Stimulated activated naive CD4-positive, alpha-beta T cell treated with Interleukin-2 at 50 U/mL for 16 hours (primary cell): ENCODE data around the gene ADCY5.

Experiments
- DNase-seq: peaks from one replicate; lab custom pipeline; 2025; lab: John Stamatoyannopoulos, UW

The ADCY5 gene

GRCh38 chr3:123369085-123369484 lies 79.8 kb downstream of the ADCY5 start:
- no peak for DNase-seq

- no peak for DNase-seq
Measured at GRCh38 chr3:123367467-123368154, 81.3 kb downstream of the ADCY5 start.

DNA sequence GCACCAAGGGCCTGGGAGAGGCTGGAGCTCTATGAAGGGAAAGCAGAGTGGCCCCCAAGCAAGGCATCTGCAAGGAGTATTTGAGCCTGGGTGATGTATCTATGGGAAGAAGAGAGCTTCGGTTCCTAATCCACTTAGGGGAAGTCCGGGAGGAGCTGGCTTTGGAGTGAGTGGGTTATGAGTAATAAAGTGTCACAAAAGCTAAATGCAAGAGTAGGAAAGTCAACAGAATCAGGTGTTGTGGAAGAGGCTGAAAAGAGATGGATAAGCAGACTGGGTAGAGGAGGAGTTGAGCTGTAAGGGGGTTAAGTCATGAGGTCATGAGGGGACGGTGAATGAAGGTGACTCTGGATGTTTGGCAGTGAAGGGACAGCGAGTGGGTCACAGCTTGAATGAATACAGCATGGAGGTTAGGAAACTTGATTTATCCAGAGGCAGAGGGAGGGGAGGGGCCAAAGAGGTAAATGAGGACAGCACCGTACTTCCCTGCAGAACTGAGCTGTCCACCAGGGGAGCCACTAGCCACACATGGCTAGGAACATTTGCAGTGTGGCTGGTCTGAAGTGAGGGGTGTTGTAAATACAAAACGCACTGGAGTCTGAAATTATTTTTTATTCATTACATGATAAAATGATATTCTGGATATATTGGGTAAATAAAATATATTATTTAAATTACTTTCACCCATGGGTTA lies 83.3 kb downstream of the ADCY5 start:
- DNase-seq, result no peak

DNA sequence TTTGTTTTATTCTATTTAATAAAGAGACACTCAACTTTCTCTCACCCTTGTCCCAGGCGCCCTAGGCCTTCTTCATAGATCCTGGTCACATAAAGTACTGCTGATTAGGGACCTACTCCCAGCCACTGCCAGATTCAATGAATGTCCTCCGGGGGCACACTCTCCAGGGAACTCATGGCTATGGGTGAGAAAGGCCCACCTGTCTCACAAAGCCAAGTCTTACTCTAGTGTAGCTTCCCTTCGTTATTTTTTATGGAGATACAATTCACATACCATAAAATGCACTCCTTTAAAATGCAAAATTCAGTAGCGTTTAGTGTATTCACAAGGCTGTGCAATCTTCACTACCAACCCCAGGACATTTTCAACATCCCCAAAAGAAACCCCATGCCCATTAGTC lies 87.8 kb downstream of the ADCY5 start:
- no peak for DNase-seq

DNA sequence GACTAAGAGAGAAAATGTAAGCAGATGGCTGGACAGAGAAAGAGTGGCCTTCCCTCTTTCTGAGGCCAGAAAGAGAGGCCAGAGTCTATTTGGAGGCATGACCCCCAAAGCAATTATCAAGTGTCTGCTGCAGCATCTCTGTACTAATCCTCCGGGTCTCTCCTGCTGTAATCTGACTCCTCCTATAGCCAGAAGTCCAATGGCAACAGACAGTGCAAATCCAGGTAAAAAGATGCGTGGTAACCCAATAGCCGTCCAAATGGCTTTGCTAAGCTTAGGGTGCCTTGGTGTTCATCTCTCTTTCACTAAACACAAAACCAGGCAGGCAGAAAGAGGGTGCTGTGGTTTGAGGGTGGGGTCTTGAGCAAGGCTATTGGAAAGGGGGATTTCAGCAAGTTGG lies 91.6 kb downstream of the ADCY5 start:
- DNase-seq, result no peak

DNA sequence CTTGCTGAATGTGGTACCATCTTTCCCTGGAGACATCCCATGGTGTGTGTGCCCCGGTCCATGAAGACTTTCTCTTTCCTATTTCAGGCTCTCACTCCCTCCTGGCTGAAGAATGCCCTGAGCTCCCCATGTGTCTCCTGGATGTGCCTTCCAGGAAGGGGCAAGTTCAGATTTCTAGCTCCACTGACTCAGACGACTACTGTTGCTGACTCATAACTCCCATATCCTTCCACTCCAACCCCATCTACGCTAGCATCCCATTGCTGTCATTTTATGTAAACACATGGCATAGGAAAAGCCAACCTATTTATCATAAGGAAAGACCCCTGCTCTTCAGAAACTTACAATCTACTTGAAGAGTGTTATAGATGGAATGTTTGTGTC lies 95.0 kb downstream of the ADCY5 start:
- DNase-seq, result no peak

DNA sequence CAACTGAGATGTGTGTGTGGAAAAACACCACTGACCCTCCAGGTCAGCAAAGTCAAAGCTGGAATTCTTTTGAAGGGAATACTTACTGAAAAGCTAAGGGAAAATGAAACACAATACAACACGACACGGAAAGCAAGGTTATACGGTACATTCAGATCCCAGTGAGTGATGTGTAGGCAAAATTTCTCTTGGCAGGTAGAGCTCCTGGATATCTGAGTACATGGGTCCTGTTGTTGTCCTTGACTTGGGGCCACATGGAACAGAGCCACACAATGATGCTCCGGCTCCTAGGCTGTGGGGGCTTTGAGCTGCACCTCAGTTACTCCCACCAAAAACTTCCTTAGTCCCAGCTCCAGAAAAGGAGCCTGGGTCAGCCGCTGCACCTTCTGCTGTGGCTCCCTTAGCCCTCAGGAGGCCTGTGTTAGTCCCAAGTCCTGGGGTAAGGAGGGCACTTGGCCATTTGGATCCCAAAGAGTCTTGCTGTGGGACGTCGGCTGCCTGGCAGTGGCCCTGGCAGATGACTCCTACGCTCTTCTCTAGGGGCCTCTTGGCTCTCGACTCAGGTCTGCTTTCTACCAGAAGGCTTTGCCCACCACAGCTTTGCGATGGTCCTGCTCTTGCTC lies 95.6 kb downstream of the ADCY5 start:
- DNase-seq, result no peak

GRCh38 chr3:123352134-123352554 lies 96.7 kb downstream of the ADCY5 start:
- no peak for DNase-seq

DNA sequence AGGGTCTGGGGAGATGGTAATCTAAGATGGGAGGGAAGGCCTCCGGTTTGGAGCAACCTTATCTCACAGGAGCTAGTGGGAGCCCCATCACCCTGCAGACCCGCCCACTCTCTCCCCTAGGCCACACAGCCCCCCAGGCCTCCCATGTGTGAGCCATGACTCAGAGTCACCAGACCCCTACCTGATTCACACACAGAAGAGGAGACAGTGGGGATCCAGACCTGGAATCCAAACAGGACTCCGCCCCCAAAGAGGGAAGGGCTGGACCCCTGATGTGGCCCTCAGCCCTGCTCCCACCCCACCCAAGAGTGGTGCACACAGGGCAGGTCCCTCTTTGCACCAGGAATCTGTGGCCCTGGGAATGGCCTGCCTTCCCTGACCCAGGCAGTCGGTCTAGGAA lies 97.4 kb downstream of the ADCY5 start:
- no peak for DNase-seq

- no peak for DNase-seq
Measured at GRCh38 chr3:123350971-123351370, 97.9 kb downstream of the ADCY5 start.

DNA sequence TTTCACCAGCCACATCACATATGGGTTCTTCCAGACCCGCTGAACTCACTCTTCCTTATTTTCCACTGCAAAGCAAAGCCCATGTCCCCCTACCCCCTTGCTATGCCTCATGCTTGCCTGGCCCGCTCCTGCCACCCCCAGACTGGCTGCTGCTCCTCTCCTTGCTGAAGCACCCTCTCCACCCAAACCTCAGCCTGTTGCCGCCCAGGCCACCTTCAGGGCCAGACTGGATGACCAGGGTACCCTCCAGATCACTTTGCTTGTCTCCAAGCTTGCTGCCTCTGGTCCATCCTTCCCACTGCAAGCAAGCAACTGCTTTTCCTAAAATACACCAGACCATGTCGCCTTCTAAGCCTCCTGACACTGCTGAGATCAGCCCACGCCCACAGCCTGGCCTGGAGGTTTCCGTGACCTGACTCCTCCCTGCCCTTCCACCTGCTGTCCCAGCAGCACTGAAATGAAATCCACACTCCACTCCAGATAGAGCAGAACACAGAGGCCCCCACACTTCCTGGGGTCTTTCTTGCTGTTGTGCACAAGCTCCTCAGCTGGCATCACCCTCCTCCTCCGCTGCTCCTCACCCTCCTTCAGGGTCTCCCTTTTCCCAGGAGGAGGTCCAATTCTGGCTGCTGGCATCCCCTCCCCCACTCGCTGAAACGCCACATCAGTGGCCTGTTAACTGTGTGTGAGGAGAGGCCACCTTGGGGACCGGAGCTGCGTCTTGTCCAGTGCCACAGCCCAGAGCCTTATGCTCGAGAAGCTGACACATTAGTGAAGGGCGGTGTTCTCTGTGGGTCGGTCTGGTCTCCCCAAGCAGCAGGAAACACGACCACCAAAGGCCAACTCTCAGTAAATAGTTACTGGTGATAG lies 99.1 kb downstream of the ADCY5 start:
- no peak for DNase-seq

GRCh38 chr3:123349201-123349535 lies 99.7 kb downstream of the ADCY5 start:
- no peak for DNase-seq

GRCh38 chr3:123348471-123349200 lies 100.3 kb downstream of the ADCY5 start:
- no peak for DNase-seq

GRCh38 chr3:123347691-123348264 lies 101.1 kb downstream of the ADCY5 start:
- no peak for DNase-seq

DNA sequence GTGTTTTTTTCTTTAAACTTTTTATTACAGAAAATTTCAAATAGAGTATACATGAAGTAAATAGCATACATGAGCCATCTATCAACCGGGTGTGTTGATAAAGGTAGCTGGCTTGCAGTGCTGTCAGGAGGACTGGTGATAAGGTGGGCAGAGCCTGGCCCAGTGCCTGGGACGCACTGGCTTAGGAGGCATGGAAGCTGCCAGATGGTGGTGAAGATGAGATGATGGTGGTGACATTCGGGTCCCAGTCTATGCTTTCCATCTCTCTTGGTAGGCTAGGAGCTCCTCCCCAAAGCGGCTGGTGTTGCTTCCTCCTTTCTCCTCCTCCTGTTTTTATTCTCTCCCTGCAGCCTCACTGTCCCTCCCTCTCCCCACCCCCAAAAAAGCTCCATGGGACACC lies 101.7 kb downstream of the ADCY5 start:
- no peak for DNase-seq

DNA sequence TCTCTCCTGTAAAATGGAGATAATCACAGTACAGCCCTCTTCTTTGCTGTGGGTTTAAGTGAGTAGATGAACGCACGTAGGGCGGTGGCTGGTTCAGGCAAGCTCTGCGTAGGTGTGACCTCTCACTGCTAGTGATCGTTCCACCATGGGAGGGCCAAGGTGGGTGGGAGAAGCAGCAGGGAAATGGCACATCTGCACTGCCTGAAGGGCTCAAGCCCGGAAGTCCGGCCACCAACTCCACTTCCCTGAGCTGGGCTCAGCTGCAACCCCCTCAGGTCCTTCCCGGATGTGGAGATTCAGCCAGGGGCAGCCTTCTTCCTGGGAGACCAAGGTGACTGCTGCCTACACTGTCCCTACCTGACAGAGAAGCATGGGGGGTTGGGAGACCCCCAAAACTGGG lies 102.9 kb downstream of the ADCY5 start:
- no peak for DNase-seq

DNA sequence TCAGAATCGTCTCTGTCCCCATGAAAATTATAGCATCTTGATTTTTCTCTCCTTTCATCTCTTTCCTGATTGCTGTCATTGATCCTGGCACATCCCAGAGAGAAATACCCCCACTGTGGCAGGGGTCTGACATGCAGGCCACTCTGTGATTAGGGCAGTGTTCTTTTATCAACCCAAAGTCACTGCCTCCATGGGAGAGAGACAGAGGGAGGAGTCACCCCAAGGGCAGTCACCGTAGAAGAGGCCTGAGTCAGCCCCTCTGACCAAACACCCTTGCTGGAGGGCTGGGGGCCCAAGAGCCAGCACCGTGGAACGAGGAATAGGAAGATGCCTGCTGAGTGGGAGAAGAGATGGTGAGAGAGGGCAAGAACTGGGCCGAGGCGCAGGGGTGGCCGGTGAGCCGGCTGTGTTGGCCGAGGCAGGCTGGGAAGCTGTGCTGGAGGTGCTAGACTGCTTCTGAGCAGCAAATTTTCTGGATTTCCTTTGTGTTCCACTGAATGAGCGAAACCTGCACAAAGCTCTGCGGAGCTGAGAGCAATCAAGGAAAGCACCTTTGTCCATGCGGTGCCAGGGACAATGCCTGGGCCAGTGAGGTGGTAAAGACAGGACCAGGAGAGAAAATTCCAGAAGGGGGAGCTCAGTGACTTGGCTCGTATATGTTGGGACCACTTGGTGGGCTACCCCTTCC lies 103.8 kb downstream of the ADCY5 start:
- no peak for DNase-seq

GRCh38 chr3:123344175-123344906 lies 104.5 kb downstream of the ADCY5 start:
- no peak for DNase-seq

- DNase-seq, result no peak
Measured at GRCh38 chr3:123343296-123344174, 105.4 kb downstream of the ADCY5 start.
